Mammary microvascular endothelial cell (primary cell): Measurements from ENCODE around the gene ARHGEF19. TPM values are rescaled to one million over a fixed set of nuclear protein-coding genes. Genes with fewer than 3 reads are reported as not detected.

Experiments used
- total RNA-seq: library from RNA; depleted of rRNA; stranded (reverse); fragments of >200 nt; gene quantifications from 2 replicates; pipeline ENCODE4 v1.2.3, GENCODE V29; 2015

The ARHGEF19 gene
- 3.0 and 4.8 TPM in 2 replicates for total RNA-seq

DNA sequence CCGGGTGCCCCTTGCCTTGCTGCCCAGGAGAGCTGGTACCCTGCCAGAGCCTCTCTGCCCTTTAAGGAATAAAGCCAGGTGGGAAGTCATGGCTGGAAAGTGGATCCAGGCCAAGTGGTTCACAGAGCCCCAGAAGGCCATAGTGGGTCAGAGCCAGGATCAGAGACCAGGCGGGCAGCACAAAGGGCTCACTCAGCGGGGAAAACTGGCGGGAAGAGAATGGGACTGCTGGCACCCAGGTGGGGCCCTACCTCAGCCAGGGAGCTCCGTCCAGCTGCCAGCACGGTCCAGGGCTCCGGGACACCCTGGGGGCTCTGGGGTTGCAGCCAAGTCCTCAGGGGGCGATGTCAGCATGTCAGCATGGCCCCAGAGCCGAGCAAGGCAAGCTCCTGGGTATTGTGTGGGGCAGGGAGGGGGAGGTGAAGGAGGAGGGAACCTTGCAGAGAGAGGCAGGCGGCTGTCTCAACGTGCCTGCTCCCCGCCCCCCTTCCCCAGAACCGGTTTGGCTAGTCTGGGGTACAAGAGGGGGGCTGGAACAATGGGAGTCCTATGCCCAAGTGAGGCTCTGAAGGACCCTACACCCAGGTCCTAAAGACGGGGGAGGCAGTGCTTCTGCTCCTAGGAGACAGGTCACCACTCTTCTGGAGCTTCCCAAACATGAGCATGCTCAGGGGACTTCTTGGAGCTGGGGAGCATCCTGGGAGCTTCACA is at the start of gene ARHGEF19:
Gene ARHGEF19 (minus strand): TSS at position 402 of the 711 bp plus-strand sequence. CDS start 3,598 bp downstream, outside the sequence.

DNA sequence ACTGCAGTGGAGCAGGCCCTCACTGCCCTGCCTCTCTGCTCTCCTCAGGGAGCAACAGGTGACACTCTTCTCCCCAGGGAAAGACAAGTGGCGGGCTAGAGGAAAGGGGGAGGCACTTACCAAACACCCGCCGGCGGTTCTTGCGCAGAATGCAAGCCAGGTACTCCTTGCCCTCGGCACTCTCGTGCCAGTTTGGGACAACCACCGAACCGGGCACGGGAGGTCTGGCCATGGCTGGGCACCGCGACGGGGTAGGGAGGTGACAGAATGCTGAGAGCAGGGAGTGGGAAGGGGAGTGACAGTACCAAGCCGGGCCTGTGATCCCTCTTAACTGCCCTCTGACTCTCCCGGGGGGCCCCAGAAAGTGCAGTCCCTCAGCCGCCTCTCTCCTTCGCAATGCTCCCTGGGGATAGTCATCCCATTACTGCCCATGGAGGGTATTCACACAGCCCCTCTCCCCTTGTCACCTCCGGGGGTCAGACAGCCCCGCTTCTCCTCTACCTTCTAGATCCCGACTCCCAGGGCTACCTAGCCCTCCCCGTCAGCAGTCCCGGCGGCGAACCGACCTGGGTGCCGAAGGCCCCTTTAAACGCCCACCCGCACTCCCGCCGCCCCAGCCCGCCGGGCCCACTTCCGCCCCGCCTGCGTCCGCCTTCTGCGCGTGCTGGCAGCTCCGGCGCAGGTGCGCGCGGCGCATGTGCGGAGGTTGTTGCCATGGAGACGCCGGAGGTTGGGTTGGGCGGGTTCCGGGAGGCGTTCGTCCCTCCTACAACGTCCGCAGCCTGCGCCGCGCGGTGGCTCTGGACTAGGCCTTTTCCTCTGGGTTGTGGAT is 24.3 kb upstream of the ARHGEF19 start, which contains the start of gene CPLANE2:
Gene CPLANE2 (minus strand): TSS at position 673 of the 832 bp plus-strand sequence. CDS start 441 bp downstream, at position 232.

DNA sequence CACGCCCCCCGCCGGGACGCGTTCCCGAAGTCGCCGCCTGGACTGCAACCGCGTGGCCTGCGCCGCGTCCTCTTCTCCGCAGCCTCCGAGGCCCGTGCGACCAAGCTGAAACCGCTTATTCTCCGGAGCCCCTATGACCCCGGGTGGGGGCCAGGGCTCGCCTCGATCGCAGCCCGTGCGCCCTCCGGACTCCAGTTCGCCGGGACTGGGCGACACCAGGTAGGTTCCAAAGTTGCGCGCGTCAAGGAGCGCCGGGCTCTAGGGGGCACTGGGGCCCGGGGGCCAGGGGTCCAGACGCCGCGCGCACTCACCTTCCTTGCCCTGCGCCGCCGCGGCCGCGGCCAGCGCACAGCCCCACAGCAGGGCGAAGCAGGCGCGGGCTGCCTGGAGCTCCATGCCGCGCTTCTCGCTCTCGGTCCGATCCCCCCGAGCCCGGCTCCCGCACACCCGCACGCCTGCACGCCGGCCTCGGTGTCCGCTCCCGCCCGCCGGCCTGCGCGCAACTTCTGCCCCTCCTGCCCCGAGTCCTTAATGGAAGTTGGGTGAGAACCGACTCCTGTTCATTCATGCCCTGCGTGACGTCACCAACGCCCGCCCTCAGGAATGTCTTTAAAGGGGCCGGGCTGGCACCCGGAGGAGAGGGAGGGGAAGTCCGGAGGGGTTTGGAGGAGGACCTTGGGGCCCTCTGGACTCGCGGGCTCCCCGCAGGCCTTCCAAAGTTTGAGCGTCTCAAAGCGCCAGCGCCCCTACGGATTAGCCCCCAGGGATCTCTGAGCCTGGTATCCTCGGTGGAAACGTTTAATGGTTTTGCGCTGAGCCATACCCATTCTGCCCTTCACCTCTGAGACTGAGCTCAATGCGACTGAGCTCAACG is 56.7 kb downstream of the ARHGEF19 start, which contains the start of gene EPHA2:
Gene EPHA2 (minus strand): TSS at position 533 of the 874 bp plus-strand sequence. CDS start 137 bp downstream, at position 396.

Other genes with a start within 250 kb of the ARHGEF19 start
- 20.6 and 26.9 TPM in 2 replicates for gene ZBTB17, start 236.6 kb downstream of the ARHGEF19 start, total RNA-seq
- not detected in 2 replicates for gene SRARP, start 208.4 kb downstream of the ARHGEF19 start, total RNA-seq
- gene HSPB7, start 194.6 kb downstream of the ARHGEF19 start, total RNA-seq = not detected in 2 replicates
- not detected in 2 replicates for gene CLCNKA, start 190.6 kb downstream of the ARHGEF19 start, total RNA-seq
- gene CLCNKB, start 168.9 kb downstream of the ARHGEF19 start, total RNA-seq = not detected in 2 replicates
- gene FAM131C, start 139.0 kb downstream of the ARHGEF19 start, total RNA-seq = 0.10 and 1.3 TPM in 2 replicates
- gene EPHA2, start 56.6 kb downstream of the ARHGEF19 start, total RNA-seq = 145 and 153 TPM in 2 replicates
- gene CPLANE2, start 24.5 kb upstream of the ARHGEF19 start, total RNA-seq = 1.6 and 1.7 TPM in 2 replicates
- 11.1 and 11.3 TPM in 2 replicates for gene FBXO42, start 139.8 kb upstream of the ARHGEF19 start, total RNA-seq
- gene SZRD1, start 154.6 kb upstream of the ARHGEF19 start, total RNA-seq = 89.5 and 97.6 TPM in 2 replicates
- gene SPATA21, start 224.8 kb upstream of the ARHGEF19 start, total RNA-seq = not detected in 2 replicates
- 153 and 157 TPM in 2 replicates for gene NECAP2, start 228.1 kb upstream of the ARHGEF19 start, total RNA-seq